ENCODE measurements around the gene KRTDAP.

KRTDAP gene
- 0 reads per million in 2 donors for total RNA-seq

- no peak for DNase-seq
Measured at GRCh38 chr19:35490364-35490763, at the start of gene KRTDAP. Gene KRTDAP, minus strand, starts transcription at chr19:35490464. Its CDS starts 22 bp downstream, at chr19:35490442.

GRCh38 chr19:35539850-35540249 lies 49.6 kb upstream of the KRTDAP start:
- no peak for DNase-seq

- DNase-seq = no peak
Measured at GRCh38 chr19:35539314-35539713, 49.0 kb upstream of the KRTDAP start.

GRCh38 chr19:35534803-35535480 lies 44.7 kb upstream of the KRTDAP start:
- no peak for DNase-seq

- DNase-seq = no peak
Measured at GRCh38 chr19:35533822-35534392, 43.6 kb upstream of the KRTDAP start.

- no peak for DNase-seq
Measured at GRCh38 chr19:35533201-35533821, 43.0 kb upstream of the KRTDAP start, which contains the start of gene GAPDHS. Gene GAPDHS, plus strand, starts transcription at chr19:35533456. Its CDS starts 72 bp downstream, at chr19:35533528.

- DNase-seq = no peak
Measured at GRCh38 chr19:35531291-35531690, 41.0 kb upstream of the KRTDAP start.

- DNase-seq = no peak
Measured at GRCh38 chr19:35529241-35530218, 39.3 kb upstream of the KRTDAP start.

GRCh38 chr19:35528218-35529038 lies 38.2 kb upstream of the KRTDAP start, which contains the start of gene SBSN:
Gene SBSN, minus strand, starts transcription at chr19:35528311. Its CDS starts 30 bp downstream, at chr19:35528281.
- no peak for DNase-seq

- DNase-seq = no peak
Measured at GRCh38 chr19:35525873-35526272, 35.6 kb upstream of the KRTDAP start.

- DNase-seq = no peak
Measured at GRCh38 chr19:35524181-35524837, 34.0 kb upstream of the KRTDAP start.

GRCh38 chr19:35522745-35523327 lies 32.6 kb upstream of the KRTDAP start:
- no peak for DNase-seq

- no peak for DNase-seq
Measured at GRCh38 chr19:35521124-35521743, 31.0 kb upstream of the KRTDAP start.

GRCh38 chr19:35519291-35519690 lies 29.0 kb upstream of the KRTDAP start:
- no peak for DNase-seq

- DNase-seq = no peak
Measured at GRCh38 chr19:35518313-35518712, 28.0 kb upstream of the KRTDAP start.

GRCh38 chr19:35517342-35517741 lies 27.1 kb upstream of the KRTDAP start:
- DNase-seq = no peak

GRCh38 chr19:35516310-35516709 lies 26.0 kb upstream of the KRTDAP start:
- no peak for DNase-seq

GRCh38 chr19:35514282-35514809 lies 24.1 kb upstream of the KRTDAP start:
- no peak for DNase-seq

- no peak for DNase-seq
Measured at GRCh38 chr19:35513628-35514281, 23.5 kb upstream of the KRTDAP start, which contains the start of gene DMKN. Gene DMKN, minus strand, starts transcription at chr19:35513649. Its CDS starts 174 bp downstream, at chr19:35513475.
